C4-2B (cell line): ENCODE data around the gene KIAA0232.

Experiments used
- CTCF ChIP-seq: fragments of 450-650 bp; conservative IDR thresholded peaks from 2 replicates; pipeline ENCODE4 v1.5.1; 2017; ENCODE audit warnings: mild to moderate bottlenecking
- ZFX ChIP-seq: fragments of 450-650 bp; IDR thresholded peaks from 2 replicates; pipeline ENCODE4 v1.6.1; 2017

DNA sequence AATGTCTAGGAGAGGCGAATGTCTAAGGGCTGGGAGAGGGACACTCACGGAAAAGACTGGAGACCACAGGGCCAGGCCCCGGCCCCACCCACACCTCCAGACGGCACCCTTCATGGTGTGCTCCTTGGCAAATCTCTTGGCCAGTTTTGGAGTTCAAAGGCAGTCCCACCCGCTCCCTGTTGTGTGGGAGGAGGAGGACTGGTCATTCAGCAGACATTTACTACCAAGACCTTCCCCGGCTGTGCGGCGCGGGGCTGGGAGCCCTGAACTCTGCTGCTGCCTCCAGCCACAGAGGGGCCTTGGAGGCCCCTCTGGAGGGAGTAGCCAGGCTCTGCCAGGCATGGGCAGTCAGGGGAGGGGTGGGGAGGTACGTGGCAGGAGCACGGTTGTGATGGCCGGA is 118.4 kb downstream of the KIAA0232 start:
- TF ChIP-seq CTCF (no peak), ZFX (no peak)
